HG03469 (cell line): Measurements from ENCODE around the gene EVX1.

Experiments
- ATAC-seq: cut with Tn5 transposase; IDR thresholded peaks from one replicate; pipeline ENCODE4 v1.9.1; 2021; ENCODE audit warnings: mild to moderate bottlenecking, moderate library complexity, moderate number of reproducible peaks; ENCODE audit not compliant: unreplicated experiment

The EVX1 gene

GRCh38 chr7:27204851-27205322, 37.7 kb upstream of the EVX1 start:
- ATAC-seq: no peak

- no peak for ATAC-seq
Measured at GRCh38 chr7:27205325-27206280, 37.0 kb upstream of the EVX1 start.

- ATAC-seq: no peak
Measured at GRCh38 chr7:27207348-27207985, 35.1 kb upstream of the EVX1 start.

- ATAC-seq: no peak
Measured at GRCh38 chr7:27208998-27209397, 33.6 kb upstream of the EVX1 start.

GRCh38 chr7:27209933-27210440, 32.6 kb upstream of the EVX1 start:
- ATAC-seq: no peak

GRCh38 chr7:27210441-27211083, 32.0 kb upstream of the EVX1 start:
- ATAC-seq: no peak

- ATAC-seq: no peak
Measured at GRCh38 chr7:27211084-27211446, 31.5 kb upstream of the EVX1 start.

GRCh38 chr7:27211764-27212204, 30.8 kb upstream of the EVX1 start:
- no peak for ATAC-seq

GRCh38 chr7:27212497-27213432, 29.8 kb upstream of the EVX1 start:
- ATAC-seq: no peak

GRCh38 chr7:27213433-27214238, 29.0 kb upstream of the EVX1 start:
- ATAC-seq: no peak

- no peak for ATAC-seq
Measured at GRCh38 chr7:27214239-27214950, 28.2 kb upstream of the EVX1 start.

GRCh38 chr7:27215356-27215755, 27.2 kb upstream of the EVX1 start:
- ATAC-seq: no peak

GRCh38 chr7:27217951-27218350, 24.7 kb upstream of the EVX1 start:
- ATAC-seq: no peak

GRCh38 chr7:27219821-27220220, 22.8 kb upstream of the EVX1 start:
- ATAC-seq: no peak

GRCh38 chr7:27220440-27220955, 22.1 kb upstream of the EVX1 start:
- ATAC-seq: no peak

GRCh38 chr7:27221201-27221797, 21.3 kb upstream of the EVX1 start:
- ATAC-seq: no peak

GRCh38 chr7:27223941-27224575, 18.5 kb upstream of the EVX1 start:
- no peak for ATAC-seq
